ENCODE measurements around the gene ZRANB3.

The ZRANB3 gene

DNA sequence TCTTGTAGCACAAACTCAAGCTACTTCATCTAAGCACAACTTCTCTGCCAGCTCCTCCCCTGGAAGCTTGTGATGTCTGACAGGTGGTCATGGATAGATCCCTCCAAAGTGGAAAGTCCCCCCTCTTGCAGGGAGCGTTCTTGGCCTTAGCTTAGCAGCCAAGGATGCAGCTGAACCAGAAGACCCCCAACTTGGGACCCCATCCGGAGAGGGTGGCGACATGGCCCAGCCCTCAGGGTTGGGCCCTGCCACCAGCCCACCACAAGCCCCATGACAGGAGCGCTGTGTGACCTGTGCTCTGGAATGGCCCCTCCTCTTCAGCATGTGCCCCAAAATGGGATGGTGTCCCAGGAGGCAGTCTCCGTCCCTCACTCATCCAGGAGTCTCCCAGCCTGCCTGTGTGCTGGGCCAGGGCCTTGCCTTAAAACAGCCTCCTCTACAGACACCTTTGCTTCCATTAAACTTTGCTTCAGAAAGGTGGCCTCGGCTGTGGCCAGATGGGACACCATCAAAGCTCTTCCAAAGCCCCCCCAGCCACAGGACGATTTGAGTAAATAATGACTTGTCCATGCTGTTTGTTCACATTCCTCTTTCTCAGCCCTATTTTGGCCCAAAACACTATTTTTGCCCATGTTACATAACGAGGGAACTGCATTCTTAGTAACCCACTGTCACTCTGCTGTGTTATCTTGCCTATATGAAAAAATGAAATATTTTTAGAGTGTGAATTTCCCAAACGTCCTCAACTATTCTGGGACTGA, 356.8 kb downstream of the ZRANB3 start:
- DNase-seq (ENCODE audit: low spot score), result no peak

DNA sequence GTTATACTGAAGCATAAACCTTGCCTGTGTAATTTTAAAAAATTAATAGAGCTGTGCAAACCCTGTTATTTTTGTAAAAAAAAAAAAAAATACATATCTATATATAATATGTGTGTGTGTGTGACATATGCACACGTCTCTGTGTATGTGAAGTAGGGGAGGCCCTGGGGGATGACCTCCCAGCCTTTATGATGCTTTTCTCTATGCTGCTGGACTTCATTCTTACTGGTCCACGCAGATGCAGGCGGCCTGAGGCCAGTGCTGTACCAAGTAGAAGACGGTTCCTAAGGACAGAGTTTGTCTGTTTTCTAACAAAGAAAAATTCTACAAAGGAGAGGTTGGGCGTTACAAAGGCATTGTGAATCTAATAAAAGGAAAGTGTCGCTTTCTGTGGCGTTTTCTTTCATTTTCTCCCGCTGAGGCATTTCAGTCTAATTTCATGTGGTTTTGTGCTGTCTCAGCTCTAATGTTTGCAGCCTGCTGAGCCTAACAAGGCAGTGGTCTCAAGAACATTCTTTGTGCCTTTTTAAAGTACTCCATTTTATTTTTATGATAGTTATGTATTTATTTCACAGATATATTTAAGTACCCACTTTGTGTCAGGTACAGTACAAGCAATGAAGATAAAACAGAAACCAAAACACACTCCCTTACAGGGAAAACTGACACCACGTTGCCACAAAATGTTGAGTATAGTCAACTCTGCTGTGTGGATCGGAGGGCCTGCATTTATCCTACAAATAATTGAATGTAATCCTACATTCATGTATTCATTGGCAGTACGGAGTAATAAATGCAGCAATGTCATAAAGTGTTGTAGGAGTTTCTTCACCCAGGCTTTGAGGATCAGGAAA, 360.9 kb downstream of the ZRANB3 start:
- DNase-seq (ENCODE audit: low spot score), result no peak

DNA sequence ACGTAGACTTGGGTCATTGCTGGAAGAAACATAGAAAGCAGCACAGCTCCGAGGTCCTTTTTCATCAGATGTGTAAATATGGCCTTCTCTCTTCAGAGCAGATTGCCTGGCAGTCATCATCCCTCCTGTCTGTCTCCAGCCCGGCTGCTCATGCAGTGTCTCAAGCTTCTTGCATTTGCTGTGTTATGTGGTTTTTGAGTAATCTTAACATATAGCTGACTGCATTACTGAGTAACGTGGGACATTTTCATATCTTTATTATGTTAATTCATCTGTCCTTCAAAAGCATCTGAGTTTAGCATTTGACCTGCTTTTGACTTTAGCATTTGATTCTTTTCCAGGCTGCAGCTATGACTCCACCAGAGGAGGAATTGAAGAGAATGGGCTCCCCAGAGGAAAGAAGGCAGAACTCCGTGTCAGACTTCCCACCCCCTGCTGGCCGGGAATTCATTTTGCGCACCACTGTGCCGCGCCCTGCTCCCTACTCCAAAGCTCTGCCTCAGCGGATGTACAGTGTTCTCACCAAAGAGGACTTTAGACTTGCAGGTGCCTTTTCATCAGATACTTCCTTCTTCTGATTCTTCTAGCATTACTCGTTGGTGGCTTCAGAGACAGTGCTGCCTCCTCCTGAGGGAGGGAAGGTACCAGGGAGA, 362.7 kb downstream of the ZRANB3 start:
- DNase-seq (ENCODE audit: low spot score), result no peak

DNA sequence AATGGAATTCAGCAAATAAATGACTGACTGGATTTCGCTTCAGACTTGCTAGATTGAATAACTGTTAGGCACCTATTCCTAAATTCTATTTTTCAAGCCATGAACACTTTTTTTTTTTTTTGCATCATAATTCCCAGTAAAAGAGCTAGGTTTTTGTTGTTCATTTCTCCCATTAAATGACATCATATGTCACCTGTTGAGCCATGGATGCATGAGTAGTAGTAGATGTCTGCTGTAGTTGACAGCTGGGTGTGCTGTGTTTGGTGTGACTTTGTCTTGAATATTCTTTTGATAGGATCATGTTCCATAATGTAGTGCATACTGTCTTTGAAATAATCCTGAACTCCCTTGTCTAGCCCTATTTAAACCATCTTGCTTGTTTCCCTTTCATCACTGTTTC, 363.7 kb downstream of the ZRANB3 start:
- no peak for DNase-seq (ENCODE audit: low spot score)

DNA sequence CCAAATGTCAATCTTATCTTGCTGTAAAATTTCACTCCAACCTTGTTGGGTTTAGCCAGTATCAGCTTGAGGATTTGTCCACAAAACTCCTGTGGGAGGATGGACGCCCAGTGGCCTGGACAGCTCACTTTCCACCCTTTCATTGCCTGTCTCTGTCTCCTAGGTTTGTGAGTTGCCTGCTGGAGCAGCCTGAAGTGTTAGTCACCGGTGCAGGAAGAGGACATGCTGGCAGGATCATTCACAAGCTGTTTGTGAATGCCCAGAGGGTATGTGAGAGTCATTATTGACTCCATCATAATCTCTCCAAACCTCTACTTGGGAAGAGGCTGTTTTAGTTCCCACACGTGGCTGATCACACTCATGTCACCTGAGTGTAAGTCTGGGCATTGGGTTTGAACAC, 366.6 kb downstream of the ZRANB3 start:
- no peak for DNase-seq (ENCODE audit: low spot score)

DNA sequence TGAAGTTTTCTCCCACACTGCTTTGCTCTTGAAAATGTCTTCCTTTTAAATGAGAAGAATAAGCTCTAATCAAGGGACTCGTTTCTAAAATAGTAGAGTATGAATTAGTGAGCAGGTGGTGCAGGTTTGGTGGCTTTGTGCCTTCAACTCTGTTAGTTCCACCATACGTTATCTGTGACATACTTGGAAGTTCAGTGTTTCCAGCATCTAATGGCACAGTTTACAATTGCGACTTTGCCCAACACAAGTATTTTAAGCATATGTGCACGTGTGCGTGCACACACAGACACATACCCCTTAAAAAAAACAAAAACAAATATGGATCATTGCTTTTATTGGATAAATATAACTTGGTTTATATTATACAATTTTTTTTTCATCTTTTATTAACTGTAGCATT, 367.1 kb downstream of the ZRANB3 start:
- no peak for DNase-seq (ENCODE audit: low spot score)

GRCh38 chr2:135163306-135163705, 367.7 kb downstream of the ZRANB3 start:
- no peak for DNase-seq (ENCODE audit: low spot score)

- DNase-seq (ENCODE audit: low spot score), result no peak
Observed at GRCh38 chr2:135162786-135163185, 368.2 kb downstream of the ZRANB3 start.

- DNase-seq (ENCODE audit: low spot score), result no peak
Observed at GRCh38 chr2:135162377-135162776, 368.6 kb downstream of the ZRANB3 start.

- no peak for DNase-seq (ENCODE audit: low spot score)
Observed at GRCh38 chr2:135159191-135159590, 371.8 kb downstream of the ZRANB3 start.

- DNase-seq (ENCODE audit: low spot score), result no peak
Observed at GRCh38 chr2:135157856-135158255, 373.2 kb downstream of the ZRANB3 start.

DNA sequence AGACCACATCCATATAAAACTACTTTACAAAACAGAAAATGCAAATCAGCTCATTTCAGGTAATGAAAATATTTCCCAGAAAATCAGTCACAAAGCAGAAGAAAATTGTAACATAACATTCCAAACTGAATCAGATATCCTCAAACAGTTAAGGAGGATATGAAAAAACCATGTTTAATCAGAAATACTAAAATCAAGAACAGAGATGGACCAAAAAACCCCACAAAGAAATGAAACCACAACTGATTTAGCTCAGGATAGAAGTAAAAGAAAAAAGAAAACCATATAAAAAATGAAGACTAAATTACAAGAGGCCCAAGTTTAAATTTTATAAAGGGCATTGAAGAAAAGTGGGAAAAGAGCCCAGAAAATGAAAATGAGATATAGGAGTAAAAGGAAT, 376.1 kb downstream of the ZRANB3 start:
- DNase-seq (ENCODE audit: low spot score), result no peak

- no peak for DNase-seq (ENCODE audit: low spot score)
Observed at GRCh38 chr2:135152361-135152760, 378.7 kb downstream of the ZRANB3 start.

GRCh38 chr2:135151615-135152014, 379.4 kb downstream of the ZRANB3 start:
- DNase-seq (ENCODE audit: low spot score), result no peak

GRCh38 chr2:135150725-135151124, 380.3 kb downstream of the ZRANB3 start:
- DNase-seq (ENCODE audit: low spot score), result no peak

GRCh38 chr2:135149251-135149650, 381.8 kb downstream of the ZRANB3 start:
- DNase-seq (ENCODE audit: low spot score), result no peak

- no peak for DNase-seq (ENCODE audit: low spot score)
Observed at GRCh38 chr2:135144343-135144742, 386.7 kb downstream of the ZRANB3 start.

GRCh38 chr2:135142323-135142722, 388.7 kb downstream of the ZRANB3 start:
- no peak for DNase-seq (ENCODE audit: low spot score)

DNA sequence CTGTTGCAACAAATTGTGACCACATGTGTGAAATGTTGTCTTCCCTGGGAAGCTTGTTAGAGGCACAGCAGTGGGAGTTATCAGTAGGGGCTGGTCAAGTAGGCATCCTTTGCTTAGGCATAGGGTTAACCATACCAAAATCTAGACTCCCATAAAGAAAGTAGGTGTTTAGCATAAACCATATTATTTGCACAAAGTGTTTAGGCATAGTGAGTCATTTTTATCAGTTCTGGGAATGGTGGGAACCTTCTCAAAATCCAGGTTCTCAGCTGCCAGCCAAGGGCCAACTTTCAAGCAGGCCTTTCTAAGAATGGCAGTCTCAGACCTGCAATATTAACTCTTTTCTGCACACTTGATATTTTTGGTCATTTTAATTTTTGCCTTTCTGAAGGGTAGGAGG, 390.4 kb downstream of the ZRANB3 start:
- no peak for DNase-seq (ENCODE audit: low spot score)

DNA sequence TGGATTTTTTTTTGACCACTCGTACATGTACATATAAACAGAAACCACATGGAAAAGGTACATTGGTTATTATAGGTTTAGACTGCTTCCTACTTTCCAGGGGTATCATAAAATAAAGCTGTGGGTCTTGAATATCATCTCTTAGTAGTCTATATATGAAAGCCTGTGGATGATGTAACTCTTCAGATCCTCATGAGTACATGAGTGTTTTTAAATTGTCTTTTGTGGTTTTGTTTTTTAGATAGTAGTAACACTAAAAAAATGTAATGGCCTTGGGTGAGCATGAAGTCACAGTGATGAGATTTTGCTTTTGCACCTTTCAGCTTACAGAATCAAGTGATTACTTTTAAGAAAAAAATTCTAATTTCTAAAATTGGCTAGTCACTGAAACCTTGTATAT, 398.7 kb downstream of the ZRANB3 start:
- DNase-seq (ENCODE audit: low spot score), result no peak

DNA sequence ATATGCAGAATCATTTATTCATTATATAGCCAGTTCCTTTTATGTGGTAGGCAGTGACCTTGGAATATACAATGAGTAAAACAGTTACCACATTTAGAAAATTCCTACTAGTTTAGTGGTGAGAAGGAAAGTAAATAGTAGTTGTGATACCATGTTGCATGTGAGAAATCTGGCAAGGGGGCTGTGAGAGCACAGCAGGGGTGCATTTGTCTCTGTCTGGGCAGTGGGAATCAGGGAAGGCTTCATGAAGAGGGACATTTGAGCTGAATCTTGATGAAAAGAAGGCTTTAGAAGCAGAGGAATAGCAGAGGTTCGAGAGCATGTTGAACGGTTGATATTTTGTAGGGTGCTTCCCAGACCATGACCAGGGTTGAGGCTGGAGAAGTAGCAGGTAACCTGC, 400.3 kb downstream of the ZRANB3 start:
- DNase-seq (ENCODE audit: low spot score), result no peak

GRCh38 chr2:135125940-135126339, 405.1 kb downstream of the ZRANB3 start:
- DNase-seq (ENCODE audit: low spot score), result no peak

All from LoVo (cell line).